Activated CD4-positive, alpha-beta memory T cell treated with anti-CD3 and anti-CD28 coated beads for 36 hours (primary cell): Measurements from ENCODE around the gene NCSTN. TPM values are rescaled to one million over a fixed set of nuclear protein-coding genes. Genes with fewer than 3 reads are reported as not detected.
A peak's percentile ranks its signal among the peaks of the same experiment; 100 is the strongest.
"Not testable (repeated sequence)": the region's sequence is repeated elsewhere in the genome, so short reads cannot be mapped to it uniquely, and the experiment has no call there.

Experiments used
- CTCF ChIA-PET: fragments of 350-600 bp; sonication (Branson Sonifier 250); formaldehyde crosslinking; loops from one replicate; lab custom pipeline; 2021; ENCODE audit warnings: antibody characterized with exemption, inconsistent platforms; lab: Charles Lee
- POLR2A ChIA-PET: fragments of 350-600 bp; sonication (Branson Sonifier 250); formaldehyde crosslinking; loops from one replicate; lab custom pipeline; 2021; ENCODE audit warnings: antibody characterized with exemption; lab: Charles Lee
- DNase-seq: peaks from one replicate; pipeline ENCODE4 v3.0.0-alpha.2; 2020
- H3K27ac Mint-ChIP-seq: one replicate; pipeline ENCODE4 v1.8.0; 2021; ENCODE audit warnings: mixed read lengths
- H3K27me3 Mint-ChIP-seq: one replicate; pipeline ENCODE4 v1.8.0; 2021; ENCODE audit warnings: mixed read lengths
- H3K36me3 Mint-ChIP-seq: one replicate; pipeline ENCODE4 v1.8.0; 2021; ENCODE audit warnings: mixed read lengths
- H3K4me1 Mint-ChIP-seq: one replicate; pipeline ENCODE4 v1.8.0; 2021; ENCODE audit warnings: low read depth, mixed read lengths
- H3K4me3 Mint-ChIP-seq: one replicate; pipeline ENCODE4 v1.8.0; 2021; ENCODE audit warnings: mild to moderate bottlenecking, mixed read lengths
- H3K9me3 Mint-ChIP-seq: one replicate; pipeline ENCODE4 v1.8.0; 2021; ENCODE audit warnings: mixed read lengths
- intact Hi-C: fragments of 100-400 bp; cut with micrococcal nuclease; formaldehyde crosslinking; loops from one replicate; pipeline ENCODE4 v1.15.1; 2023
- total RNA-seq, 2 experiments: library from RNA; stranded (reverse); gene quantifications; one replicate each; pipeline ENCODE4 v1.2.3, GENCODE V29; 2021

NCSTN gene
- total RNA-seq, 2 experiments from 2014 or later, result 39.8 to 42.6 TPM

DNA sequence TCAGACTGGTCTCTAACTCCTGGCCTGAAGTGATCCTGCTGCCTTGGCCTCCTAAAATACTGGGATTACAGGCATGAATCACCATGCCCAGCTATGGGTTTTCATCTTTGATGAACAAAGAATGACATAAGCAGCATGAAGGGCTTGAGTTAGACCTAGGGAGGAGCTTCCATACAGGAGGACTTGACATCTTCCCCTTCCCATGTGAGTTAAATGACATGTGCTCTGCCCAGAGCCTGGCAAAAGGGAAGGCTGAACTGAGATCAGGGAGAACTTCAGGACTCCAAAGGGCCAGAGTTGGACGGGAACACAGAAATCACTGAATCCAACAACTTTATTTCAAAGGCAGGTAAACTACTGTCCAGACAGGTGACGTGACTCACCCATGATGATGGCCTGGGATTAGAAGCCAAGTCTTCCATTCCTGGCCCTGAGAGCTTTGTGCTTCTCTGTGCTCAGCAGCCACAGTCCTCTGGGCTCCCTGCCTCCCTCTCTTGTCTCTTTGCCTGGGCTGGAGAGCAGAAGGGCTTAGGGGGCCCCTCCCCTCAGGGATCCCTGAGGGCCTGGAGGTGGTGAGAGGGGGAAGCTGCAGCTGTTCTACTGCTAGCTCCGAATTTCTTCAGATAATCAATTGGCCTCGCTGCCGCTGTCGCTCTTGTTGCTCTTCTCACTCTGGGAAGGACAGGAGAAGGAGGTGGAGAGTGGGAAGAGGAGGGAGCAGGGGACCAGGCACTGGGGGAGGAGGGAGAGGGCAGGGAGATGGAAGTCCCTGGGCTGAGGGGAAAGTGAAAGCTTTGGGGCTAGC is 31.3 kb downstream of the NCSTN start:
- H3K27ac Mint-ChIP-seq, result no peak overlapping the region

GRCh38 chr1:160375788-160376524 is 32.8 kb downstream of the NCSTN start:
- peak; percentile 31 for DNase-seq
- ChIA-PET CTCF (interaction anchor here (0.5 to 10.2 kb wide), 38 partner anchors 8 to 333 kb away, joined by 3 to 111 read pairs (median 4); partner anchors contain the start of genes CASQ1 and PEX19), POLR2A (interaction anchor here (0.6 kb wide), 1 partner anchor 147 kb away, joined by 6 read pairs; no protein-coding TSS in a partner anchor)
- Mint-ChIP-seq H3K27ac (no peak overlapping the region), H3K4me3 (no peak overlapping the region), H3K27me3 (no peaks in the 10 kb centered on the region), H3K36me3 (no peaks in the 10 kb centered on the region), H3K4me1 (peaks cover 11% of the 10 kb centered on the region), H3K9me3 (no peaks in the 10 kb centered on the region)
- intact Hi-C loops, result loop anchor here (1.0 kb wide), 2 partner anchors 183 to 275 kb away; no protein-coding TSS in a partner anchor

More for the DNA sequence above, 31.3 kb downstream of the NCSTN start:
- no peaks in the 10 kb centered on the region for H3K27me3 Mint-ChIP-seq
- no peak for DNase-seq
- H3K4me1 Mint-ChIP-seq, result peaks cover 11% of the 10 kb centered on the region
- CTCF ChIA-PET, result interaction anchor here (2.7 to 10.2 kb wide), 3 partner anchors 21 to 90 kb away, joined by 7 to 111 read pairs (median 47); partner anchors contain the start of gene PEX19
- no peaks in the 10 kb centered on the region for H3K36me3 Mint-ChIP-seq
- POLR2A ChIA-PET, result no interaction called here
- H3K4me3 Mint-ChIP-seq, result no peak overlapping the region
- no peaks in the 10 kb centered on the region for H3K9me3 Mint-ChIP-seq
- intact Hi-C loops, result no loop called here

GRCh38 chr1:160376525-160377131 is 33.4 kb downstream of the NCSTN start:
- Mint-ChIP-seq H3K27ac (no peak overlapping the region), H3K27me3 (no peaks in the 10 kb centered on the region), H3K36me3 (no peaks in the 10 kb centered on the region), H3K9me3 (no peaks in the 10 kb centered on the region), H3K4me1 (peaks cover 11% of the 10 kb centered on the region), H3K4me3 (no peak overlapping the region)
- peak; percentile 33 for DNase-seq
- intact Hi-C loops, result loop anchor here (1.0 kb wide), 2 partner anchors 183 to 275 kb away; no protein-coding TSS in a partner anchor
- POLR2A ChIA-PET, result interaction anchor here (0.6 kb wide), 1 partner anchor 148 kb away, joined by 6 read pairs; no protein-coding TSS in a partner anchor
- CTCF ChIA-PET, result interaction anchor here (0.6 to 10.2 kb wide), 49 partner anchors 9 to 437 kb away, joined by 3 to 111 read pairs (median 4); partner anchors contain the start of genes CASQ1, DCAF8 and PEX19

DNA sequence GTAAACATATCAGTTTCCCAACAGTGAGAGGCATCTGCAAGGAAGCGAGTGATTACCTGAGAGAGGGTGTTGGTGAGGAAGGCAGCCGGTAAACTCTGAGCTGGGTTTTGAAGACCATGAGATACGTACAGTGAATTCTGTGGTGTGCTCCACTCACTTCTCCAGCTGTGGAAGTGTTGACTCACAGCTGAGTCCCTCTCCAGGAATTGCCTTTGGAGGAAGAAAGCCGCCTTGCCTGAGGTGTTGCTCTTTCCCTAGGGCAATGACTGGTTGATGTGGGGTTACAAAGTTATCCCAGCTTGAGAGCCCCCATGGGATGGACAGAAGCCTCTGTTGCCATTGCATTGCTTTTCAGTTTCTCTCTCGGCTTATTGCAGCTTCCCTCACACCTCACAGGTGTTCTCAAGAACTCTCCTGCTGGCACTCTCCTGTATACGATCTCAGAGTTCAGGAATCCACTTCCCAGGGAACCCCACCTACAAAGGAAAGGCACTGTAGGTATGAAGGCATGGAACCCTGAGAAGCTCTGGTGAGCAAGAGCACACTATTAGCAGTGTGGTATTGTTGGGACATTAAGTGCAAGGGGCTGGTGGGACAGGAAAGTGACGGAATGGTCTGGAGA is 34.5 kb downstream of the NCSTN start:
- intact Hi-C loops, result no loop called here
- H3K27ac Mint-ChIP-seq, result no peak overlapping the region
- H3K27me3 Mint-ChIP-seq, result no peaks in the 10 kb centered on the region
- no peak for DNase-seq
- no peaks in the 10 kb centered on the region for H3K9me3 Mint-ChIP-seq
- POLR2A ChIA-PET, result no interaction called here
- H3K4me1 Mint-ChIP-seq, result peaks cover 11% of the 10 kb centered on the region
- H3K36me3 Mint-ChIP-seq, result no peaks in the 10 kb centered on the region
- H3K4me3 Mint-ChIP-seq, result no peak overlapping the region
- CTCF ChIA-PET, result interaction anchor here (0.9 to 10.2 kb wide), 23 partner anchors 10 to 398 kb away, joined by 3 to 111 read pairs (median 4); partner anchors contain the start of gene CASQ1

- H3K27me3 Mint-ChIP-seq, H3K36me3 Mint-ChIP-seq, intact Hi-C loops, H3K9me3 Mint-ChIP-seq, H3K27ac Mint-ChIP-seq, DNase-seq, H3K4me1 Mint-ChIP-seq, H3K4me3 Mint-ChIP-seq: not testable (repeated sequence)
- CTCF ChIA-PET, result interaction anchor here (1.2 kb wide), 1 partner anchor 9 kb away, joined by 5 read pairs; no protein-coding TSS in a partner anchor
- POLR2A ChIA-PET, result interaction anchor here (0.7 kb wide), 1 partner anchor 137 kb away, joined by 4 read pairs; no protein-coding TSS in a partner anchor
These were observed 41.6 kb downstream of the NCSTN start for GRCh38 chr1:160384812-160385211.

GRCh38 chr1:160388406-160388805 is 45.2 kb downstream of the NCSTN start:
- POLR2A ChIA-PET, result not testable (repeated sequence)

DNA sequence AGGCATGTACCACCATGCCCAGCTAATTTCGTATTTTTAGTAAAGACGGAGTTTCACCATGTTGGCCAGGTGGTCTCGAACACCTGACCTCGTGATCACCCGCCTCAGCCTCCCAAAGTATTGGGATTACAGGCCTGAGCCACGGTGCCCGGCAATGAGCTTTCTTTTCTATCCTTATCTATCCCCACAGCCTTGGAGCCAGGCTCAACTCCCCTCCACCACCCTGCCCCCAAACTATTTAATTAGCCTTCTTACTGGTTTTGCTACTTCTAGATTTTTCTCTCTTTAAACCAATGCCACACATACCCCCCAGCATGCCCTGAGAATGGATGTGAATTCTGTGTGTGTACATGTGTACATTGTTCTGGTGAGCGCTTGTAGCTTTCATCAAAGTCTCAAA is 51.5 kb downstream of the NCSTN start:
- DNase-seq, result no peak
- Mint-ChIP-seq H3K9me3 (no peaks in the 10 kb centered on the region), H3K4me1 (no peaks in the 10 kb centered on the region), H3K27ac (no peak overlapping the region), H3K4me3 (no peak overlapping the region), H3K36me3 (no peaks in the 10 kb centered on the region), H3K27me3 (peaks cover 4% of the 10 kb centered on the region)
- intact Hi-C loops, result no loop called here
- CTCF ChIA-PET, result no interaction called here
- POLR2A ChIA-PET, result no interaction called here

More at GRCh38 chr1:160388406-160388805, 45.2 kb downstream of the NCSTN start:
- H3K27ac Mint-ChIP-seq, intact Hi-C loops, H3K4me3 Mint-ChIP-seq, H3K27me3 Mint-ChIP-seq, H3K4me1 Mint-ChIP-seq, DNase-seq, H3K36me3 Mint-ChIP-seq, H3K9me3 Mint-ChIP-seq: not testable (repeated sequence)
- CTCF ChIA-PET, result interaction anchor here (1.2 kb wide), 1 partner anchor 9 kb away, joined by 3 read pairs; no protein-coding TSS in a partner anchor

GRCh38 chr1:160397651-160398050 is 54.5 kb downstream of the NCSTN start:
- Mint-ChIP-seq H3K4me1 (no peaks in the 10 kb centered on the region), H3K36me3 (no peaks in the 10 kb centered on the region), H3K9me3 (no peaks in the 10 kb centered on the region), H3K27ac (no peak overlapping the region), H3K27me3 (peaks cover 17% of the 10 kb centered on the region), H3K4me3 (no peak overlapping the region)
- ChIA-PET CTCF (interaction anchor here (1.0 to 1.1 kb wide), 2 partner anchors 9 to 106 kb away, joined by 3 to 4 read pairs; no protein-coding TSS in a partner anchor), POLR2A (no interaction called here)
- intact Hi-C loops, result no loop called here
- DNase-seq, result no peak

DNA sequence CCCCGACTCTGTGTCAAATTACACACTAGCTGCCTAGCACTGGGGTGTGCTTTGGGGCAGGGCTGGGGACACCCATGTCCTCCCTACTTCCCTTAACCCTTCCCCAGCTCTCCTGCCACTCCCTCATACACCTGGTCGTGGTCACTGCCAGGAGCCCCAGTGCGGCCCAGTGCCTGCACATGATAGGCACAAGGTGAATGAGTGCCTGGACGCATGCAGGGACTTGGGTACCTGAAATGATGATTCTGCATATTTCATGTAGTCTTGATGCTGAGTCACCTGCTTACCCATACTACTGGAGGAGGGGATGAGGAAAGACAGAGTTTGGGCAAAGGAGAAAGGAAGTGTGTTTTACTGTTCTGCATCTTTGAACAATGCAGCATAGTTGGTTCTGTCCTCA is 55.6 kb downstream of the NCSTN start:
- ChIA-PET CTCF (interaction anchor here (1.0 kb wide), 2 partner anchors 107 to 108 kb away, joined by 3 to 4 read pairs; no protein-coding TSS in a partner anchor), POLR2A (no interaction called here)
- no peak for DNase-seq

DNA sequence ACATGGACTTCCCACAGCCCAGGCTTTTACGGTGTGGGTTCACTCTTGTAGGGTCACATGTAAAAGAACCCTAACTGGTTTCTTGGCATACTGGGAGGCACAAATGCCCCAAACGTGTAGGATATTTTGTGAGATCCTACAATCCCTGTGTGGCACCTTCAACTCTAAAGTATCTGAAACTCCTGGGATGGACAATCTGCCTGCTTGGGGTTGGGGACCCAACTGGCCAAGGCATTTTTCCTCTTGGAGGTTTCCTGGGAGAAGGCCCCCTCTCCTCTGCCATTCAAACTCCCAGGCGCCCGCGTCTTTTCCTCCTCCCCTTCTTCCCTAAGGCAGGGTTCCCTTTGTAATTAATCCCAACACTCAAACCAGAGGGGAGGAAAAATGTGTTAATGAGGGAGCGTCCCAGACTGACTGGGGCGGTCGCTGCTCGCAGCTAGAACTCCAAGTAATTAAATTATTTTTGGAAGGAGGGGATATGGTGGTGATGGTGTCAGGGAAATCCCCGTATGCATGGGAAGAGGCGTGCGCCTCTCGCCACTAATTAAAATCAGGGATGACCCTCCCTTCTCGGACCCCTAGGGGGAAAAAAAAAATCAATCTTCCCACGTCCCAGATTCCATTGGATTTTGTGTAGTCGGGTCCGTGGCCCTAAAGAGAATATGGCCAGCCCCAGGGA is 56.5 kb downstream of the NCSTN start:
- Mint-ChIP-seq H3K27ac (no peak overlapping the region), H3K9me3 (no peaks in the 10 kb centered on the region), H3K4me3 (no peak overlapping the region), H3K36me3 (no peaks in the 10 kb centered on the region), H3K27me3 (peaks cover 17% of the 10 kb centered on the region), H3K4me1 (no peaks in the 10 kb centered on the region)
- CTCF ChIA-PET, result no interaction called here
- intact Hi-C loops, result no loop called here
- no peak for DNase-seq
- POLR2A ChIA-PET, result no interaction called here

More for the DNA sequence above, 55.6 kb downstream of the NCSTN start:
- intact Hi-C loops, result no loop called here
- peaks cover 17% of the 10 kb centered on the region for H3K27me3 Mint-ChIP-seq
- no peak overlapping the region for H3K27ac Mint-ChIP-seq
- no peaks in the 10 kb centered on the region for H3K9me3 Mint-ChIP-seq
- H3K4me3 Mint-ChIP-seq, result no peak overlapping the region
- no peaks in the 10 kb centered on the region for H3K4me1 Mint-ChIP-seq
- H3K36me3 Mint-ChIP-seq, result no peaks in the 10 kb centered on the region

DNA sequence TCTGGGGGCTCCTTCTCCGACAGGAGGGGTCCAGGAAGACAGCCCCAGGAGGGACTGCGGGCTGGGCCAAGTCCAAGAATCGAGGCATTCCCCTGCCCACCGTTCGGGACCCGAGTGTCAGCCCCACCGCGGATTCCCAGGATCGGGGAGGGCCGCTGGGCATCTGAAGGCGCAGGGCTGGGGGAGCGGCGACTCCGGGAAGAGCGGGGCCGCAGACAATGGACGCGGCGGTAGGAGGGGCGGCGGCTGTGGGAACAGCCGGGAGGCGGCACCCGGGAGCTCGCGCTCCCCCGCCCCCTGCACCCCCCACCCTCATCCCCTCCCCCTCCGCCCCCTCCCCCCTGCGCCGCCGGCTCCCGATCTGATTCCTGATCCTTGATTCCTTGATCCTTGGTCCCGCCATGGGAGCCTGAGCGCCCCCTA is 57.1 kb downstream of the NCSTN start, which contains the start of gene VANGL2:
VANGL2 (plus strand) TSS at position 342 of the 423 bp plus-strand sequence. CDS start 15,274 bp downstream, outside the sequence.
- CTCF ChIA-PET, result no interaction called here
- no peak within 1 kb of the TSS for H3K4me3 Mint-ChIP-seq
- no peaks in the 10 kb centered on the region for H3K9me3 Mint-ChIP-seq
- intact Hi-C loops, result no loop called here
- H3K27me3 Mint-ChIP-seq, result peaks cover 17% of the 10 kb centered on the region
- H3K27ac Mint-ChIP-seq, result no peak within 1 kb of the TSS
- POLR2A ChIA-PET, result no interaction called here
- no peaks in the 10 kb centered on the region for H3K4me1 Mint-ChIP-seq
- H3K36me3 Mint-ChIP-seq, result no peaks in the 10 kb centered on the region
- peak; percentile 46 for DNase-seq
